GM10248 (cell line): ENCODE data around the gene RNF220.

Experiments
- CTCF ChIA-PET: fragments of 300-600 bp; sonication (Branson Sonifier 250); formaldehyde crosslinking; extraction: SDS; loops from one replicate; lab custom pipeline; 2021; ENCODE audit warnings: antibody characterized with exemption; lab: Yijun Ruan, JAX
- POLR2A ChIA-PET: fragments of 350-650 bp; sonication (Branson Sonifier 250); formaldehyde crosslinking; extraction: SDS; loops from one replicate; lab custom pipeline; 2020; ENCODE audit warnings: antibody characterized with exemption; lab: Yijun Ruan, JAX
- DNase-seq: peaks from one replicate; pipeline ENCODE4 v3.0.0; 2012; ENCODE audit errors: extremely low spot score
- TF ChIP-seq, protein P1 (sequence below): IDR thresholded peaks from 2 replicates; pipeline ENCODE4 v1.5.1; 2012; ENCODE audit warnings: mild to moderate bottlenecking, low read depth; ENCODE audit errors: extremely low read depth, missing control alignments, control extremely low read depth

The RNF220 gene

DNA sequence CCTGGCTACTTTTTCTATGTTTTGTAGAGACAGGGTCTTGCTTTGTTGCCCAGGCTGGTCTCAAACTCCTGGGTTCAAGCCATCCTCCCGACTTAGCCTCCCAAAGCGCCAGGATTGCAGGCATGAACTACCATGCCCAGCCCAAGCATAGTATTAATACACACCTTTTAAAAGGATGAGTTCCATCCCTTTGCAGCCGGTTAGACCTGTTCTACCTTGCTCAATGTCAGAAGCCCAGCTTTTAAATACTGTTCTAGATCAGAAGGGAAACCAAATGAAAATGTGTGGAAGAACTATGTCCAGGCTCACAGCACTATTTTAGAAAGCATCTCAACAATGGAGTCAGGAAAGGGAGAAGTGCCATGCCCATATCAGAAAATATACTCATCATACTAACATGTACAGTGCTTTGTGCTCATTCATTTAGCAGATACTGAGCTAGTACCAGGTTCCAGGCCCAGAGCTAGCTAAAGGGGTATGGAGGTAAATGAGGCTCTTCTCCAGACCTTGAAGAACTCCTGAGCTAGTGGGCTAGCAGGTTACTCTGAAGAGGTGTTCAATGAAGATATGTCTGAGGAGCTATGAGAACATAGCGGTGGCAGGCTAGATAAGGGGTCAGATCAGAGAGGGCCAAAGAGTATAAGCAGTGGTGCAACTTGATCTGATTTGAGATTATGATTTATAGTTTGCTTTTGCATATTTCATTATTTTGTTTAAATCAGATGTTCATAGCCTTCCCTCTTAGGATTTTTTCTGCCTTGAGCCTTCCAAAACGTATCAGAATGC, 78.2 kb downstream of the RNF220 start:
- ChIA-PET CTCF (no interaction called here), POLR2A (no interaction called here)
- TF ChIP-seq, protein P1, sequence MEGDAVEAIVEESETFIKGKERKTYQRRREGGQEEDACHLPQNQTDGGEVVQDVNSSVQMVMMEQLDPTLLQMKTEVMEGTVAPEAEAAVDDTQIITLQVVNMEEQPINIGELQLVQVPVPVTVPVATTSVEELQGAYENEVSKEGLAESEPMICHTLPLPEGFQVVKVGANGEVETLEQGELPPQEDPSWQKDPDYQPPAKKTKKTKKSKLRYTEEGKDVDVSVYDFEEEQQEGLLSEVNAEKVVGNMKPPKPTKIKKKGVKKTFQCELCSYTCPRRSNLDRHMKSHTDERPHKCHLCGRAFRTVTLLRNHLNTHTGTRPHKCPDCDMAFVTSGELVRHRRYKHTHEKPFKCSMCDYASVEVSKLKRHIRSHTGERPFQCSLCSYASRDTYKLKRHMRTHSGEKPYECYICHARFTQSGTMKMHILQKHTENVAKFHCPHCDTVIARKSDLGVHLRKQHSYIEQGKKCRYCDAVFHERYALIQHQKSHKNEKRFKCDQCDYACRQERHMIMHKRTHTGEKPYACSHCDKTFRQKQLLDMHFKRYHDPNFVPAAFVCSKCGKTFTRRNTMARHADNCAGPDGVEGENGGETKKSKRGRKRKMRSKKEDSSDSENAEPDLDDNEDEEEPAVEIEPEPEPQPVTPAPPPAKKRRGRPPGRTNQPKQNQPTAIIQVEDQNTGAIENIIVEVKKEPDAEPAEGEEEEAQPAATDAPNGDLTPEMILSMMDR, result no peak
- no peak for DNase-seq

DNA sequence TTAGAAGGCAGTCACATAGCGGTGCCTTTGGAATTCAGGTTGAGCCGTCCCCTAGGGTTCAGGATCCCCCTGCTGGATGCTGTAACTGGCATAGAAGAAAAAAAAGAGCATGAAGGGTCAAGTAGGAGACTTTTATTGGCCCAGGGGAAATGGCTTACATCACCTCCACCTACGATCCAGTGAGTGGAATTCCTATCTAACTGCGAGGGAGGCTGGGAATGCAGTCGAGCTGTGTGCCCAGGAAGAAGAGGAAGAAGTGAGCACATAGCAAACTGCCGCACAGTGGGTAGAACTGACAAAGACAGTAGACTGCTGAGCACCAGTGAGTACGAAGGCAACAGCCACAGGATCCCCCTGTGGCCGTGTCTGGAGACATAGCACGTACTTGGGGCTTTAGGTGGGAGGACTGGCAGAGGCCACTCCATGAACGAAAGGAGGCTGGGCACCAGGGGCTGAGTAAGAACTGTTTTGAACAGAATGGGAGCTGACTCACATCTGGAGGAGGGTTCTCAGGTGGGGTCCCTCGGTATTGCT, 79.2 kb downstream of the RNF220 start:
- TF ChIP-seq, protein P1, result no peak
- DNase-seq, result no peak
- CTCF ChIA-PET, result no interaction called here
- POLR2A ChIA-PET, result no interaction called here

- no peak for DNase-seq
- TF ChIP-seq, protein P1, result no peak
- ChIA-PET CTCF (interaction anchor here (1.2 to 1.4 kb wide), 2 partner anchors 11 to 13 kb away, joined by 3 read pairs; no protein-coding TSS in a partner anchor), POLR2A (no interaction called here)
Observed at GRCh38 chr1:44485229-44485933, 80.3 kb downstream of the RNF220 start.

DNA sequence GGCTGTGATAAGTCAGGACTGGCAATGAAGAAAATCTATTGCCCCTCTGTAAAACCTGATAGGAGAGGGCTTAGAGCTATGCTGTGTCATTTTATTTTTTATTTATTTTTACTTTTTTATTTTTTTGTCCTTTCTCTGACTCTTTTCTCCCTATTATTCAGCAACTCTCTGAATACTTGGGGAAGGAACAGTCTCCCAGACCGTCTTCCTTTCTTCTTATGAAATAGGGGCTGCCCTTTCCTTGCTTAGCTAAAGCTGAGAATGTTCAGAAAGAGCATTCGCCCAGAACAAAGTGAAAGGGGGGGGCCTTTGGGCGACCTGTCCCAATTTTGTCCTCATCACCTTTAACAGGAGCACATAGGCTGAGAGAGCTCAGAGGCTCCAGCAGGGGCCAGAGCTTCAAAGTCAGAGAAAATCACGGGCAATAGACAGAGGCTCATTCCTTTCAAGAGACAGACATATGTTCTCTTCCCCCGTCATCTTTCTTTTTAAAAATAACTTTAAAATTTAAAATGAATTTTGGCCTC, 80.9 kb downstream of the RNF220 start:
- ChIA-PET CTCF (interaction anchor here (1.2 to 1.4 kb wide), 2 partner anchors 10 to 13 kb away, joined by 3 read pairs; no protein-coding TSS in a partner anchor), POLR2A (interaction anchor here (0.7 kb wide), 1 partner anchor 13 kb away, joined by 3 read pairs; no protein-coding TSS in a partner anchor)
- TF ChIP-seq, protein P1, result no peak

DNA sequence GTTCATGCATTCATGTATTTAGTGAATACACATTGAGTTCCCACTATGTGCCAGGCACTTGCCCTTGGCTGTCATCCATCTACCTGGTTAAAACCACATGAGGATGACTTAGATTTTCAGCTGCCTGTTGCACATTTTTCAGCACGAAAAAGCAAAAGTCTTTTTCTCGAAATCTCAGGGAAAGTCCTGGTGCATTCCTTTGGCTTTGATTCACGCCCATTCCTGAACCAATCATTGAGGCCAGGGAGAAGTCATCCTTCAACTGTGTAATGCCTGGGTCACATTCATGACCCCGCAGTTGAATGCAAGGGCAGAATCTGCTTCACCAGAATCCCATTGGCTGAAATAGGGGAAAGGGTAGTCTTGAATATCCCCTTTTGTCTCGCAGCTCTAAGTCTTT, 84.4 kb downstream of the RNF220 start:
- ChIA-PET CTCF (no interaction called here), POLR2A (no interaction called here)
- TF ChIP-seq, protein P1, result no peak
- DNase-seq, result no peak

More for the DNA sequence above, 80.9 kb downstream of the RNF220 start:
- no peak for DNase-seq

GRCh38 chr1:44496541-44497171, 91.6 kb downstream of the RNF220 start:
- TF ChIP-seq, protein P1, result no peak
- no peak for DNase-seq
- ChIA-PET POLR2A (no interaction called here), CTCF (interaction anchor here (1.1 to 1.4 kb wide), 3 partner anchors 11 to 75 kb away, joined by 3 to 4 read pairs (median 3); no protein-coding TSS in a partner anchor)
